KOPT-K1 (cell line): ENCODE results near the gene KSR1.
"Not testable (repeated sequence)": the region's sequence is repeated elsewhere in the genome, so short reads cannot be mapped to it uniquely, and the experiment has no call there.

Experiments used
- H3K27ac ChIP-seq: fragments of 200-600 bp; sonication (generic); 2 replicates; pipeline ENCODE4 v1.5.1; 2016; ENCODE audit warnings: antibody characterized with exemption, mild to moderate bottlenecking, low read depth, low read length; ENCODE audit not compliant: poor library complexity, severe bottlenecking
- H3K36me3 ChIP-seq: fragments of 200-600 bp; sonication (generic); 2 replicates; pipeline ENCODE4 v1.5.1; 2017; ENCODE audit warnings: antibody characterized with exemption, mild to moderate bottlenecking, low read length, moderate library complexity; ENCODE audit not compliant: insufficient read depth
- H3K9me3 ChIP-seq: fragments of 200-600 bp; sonication (generic); 2 replicates; pipeline ENCODE4 v1.5.1; 2017; ENCODE audit warnings: antibody characterized with exemption, low read length, mild to moderate bottlenecking; ENCODE audit not compliant: insufficient read depth, poor library complexity, severe bottlenecking

The KSR1 gene

DNA sequence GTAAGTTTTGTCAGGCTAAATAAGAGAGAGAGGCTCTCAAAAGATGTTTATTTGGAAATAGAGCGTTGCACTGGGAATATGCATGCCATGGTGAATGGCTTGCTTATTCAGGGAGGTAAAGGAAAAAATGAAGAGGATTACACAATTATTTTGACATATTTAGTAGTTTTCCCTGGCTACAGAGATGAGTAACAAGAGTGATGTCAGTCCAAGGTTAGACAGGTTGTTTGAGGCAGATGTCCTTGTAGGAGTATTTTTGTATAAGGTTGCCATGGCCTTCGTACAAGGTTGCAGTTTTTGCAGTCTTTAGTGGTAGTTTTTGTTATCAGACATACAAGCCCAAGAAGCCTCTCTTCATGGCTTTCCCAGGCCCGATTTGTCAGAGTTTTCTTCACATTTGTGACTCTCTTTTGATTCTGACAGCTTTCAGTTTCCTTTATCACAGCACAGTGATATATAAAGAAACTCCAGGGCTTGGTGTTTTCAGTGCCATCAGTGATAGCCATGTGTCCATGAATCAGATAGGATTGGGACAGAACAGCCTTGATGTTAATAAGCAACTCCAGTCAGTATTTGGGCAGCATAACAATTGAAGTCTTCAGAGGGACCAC, 156.0 kb downstream of the KSR1 start:
- Histone ChIP-seq H3K27ac (no peak overlapping the region), H3K36me3 (no peaks in the 10 kb centered on the region), H3K9me3 (no peaks in the 10 kb centered on the region)

DNA sequence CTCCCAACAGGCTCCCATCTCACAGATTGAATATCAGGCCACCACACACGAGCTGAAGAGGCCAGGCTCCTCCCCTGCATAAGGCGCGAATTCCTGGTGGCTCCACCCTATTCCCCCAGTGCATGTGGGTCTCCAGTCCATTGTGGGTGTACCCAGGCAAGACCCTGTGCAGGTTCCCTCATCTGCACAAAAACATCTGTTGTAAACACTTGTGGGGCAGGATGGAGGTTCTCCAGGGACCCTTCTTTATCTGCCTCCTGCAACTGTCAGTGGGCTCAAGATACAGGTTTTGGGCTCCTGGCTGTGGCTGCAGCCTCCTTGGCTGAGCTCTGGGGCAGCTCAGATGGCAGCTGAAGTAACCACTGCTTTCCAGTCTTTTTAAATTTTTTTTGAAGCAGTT, 157.2 kb downstream of the KSR1 start:
- Histone ChIP-seq H3K9me3 (no peaks in the 10 kb centered on the region), H3K36me3 (no peaks in the 10 kb centered on the region), H3K27ac (no peak overlapping the region)

DNA sequence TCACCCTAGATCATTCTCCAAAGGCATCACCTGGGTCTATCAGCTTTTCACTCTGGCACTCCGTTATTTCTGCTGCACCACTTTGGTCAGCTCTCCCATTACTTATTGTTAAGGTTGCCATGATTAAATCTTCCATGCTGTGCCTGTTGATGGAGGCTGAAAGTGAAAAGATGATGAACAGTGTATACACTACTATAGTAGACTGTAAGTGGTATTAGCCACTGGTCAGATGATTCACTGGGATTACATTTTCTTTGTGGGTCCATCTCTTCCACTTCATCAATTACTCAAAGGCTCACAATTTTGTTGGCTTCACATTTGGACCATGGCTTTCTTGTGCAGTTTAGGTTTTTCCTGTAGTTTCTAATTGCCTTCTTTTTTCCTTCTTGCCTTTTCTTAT, 158.9 kb downstream of the KSR1 start:
- Histone ChIP-seq H3K9me3 (no peaks in the 10 kb centered on the region), H3K36me3 (no peaks in the 10 kb centered on the region), H3K27ac (no peak overlapping the region)

DNA sequence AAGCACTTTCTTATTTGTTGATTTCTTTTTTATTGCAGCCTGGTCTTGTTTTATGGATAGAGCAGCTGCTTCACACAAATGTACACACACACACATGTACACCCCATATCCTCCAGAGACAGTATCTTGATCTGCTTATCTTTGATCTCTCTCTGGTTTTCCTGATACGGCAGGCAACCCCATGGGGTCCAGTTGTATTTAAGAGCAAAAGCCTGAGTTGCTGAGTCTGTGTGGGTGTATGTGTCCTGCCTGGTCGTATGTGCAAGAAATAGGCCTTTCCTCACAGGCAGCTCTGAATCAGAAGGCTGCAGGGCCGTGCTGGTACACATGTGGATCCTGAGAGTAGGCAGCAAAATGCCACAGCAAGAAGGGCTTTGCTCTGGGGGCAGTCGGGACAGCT, 160.2 kb downstream of the KSR1 start:
- Histone ChIP-seq H3K36me3 (no peaks in the 10 kb centered on the region), H3K27ac (no peak overlapping the region), H3K9me3 (no peaks in the 10 kb centered on the region)

DNA sequence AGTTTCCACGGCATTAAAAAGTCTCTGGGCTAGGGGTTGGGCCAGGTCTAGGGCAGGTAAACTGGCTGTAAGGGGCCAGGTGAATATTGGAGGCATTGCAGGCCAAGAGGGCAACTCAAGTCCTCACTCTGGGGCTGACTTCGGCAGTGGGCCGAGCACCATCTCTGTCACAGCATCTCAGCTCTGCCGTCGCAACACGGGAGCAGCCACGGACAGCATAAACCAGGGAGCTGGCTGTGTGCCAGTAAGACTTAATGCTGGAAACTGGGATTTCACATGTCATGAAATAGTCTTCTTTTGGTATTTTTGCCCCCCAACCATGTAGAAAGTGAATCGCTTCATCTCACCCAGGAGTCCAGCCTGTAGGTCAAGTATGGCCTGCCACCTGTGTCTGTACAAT, 162.2 kb downstream of the KSR1 start:
- Histone ChIP-seq H3K27ac (no peak overlapping the region), H3K9me3 (no peaks in the 10 kb centered on the region), H3K36me3 (no peaks in the 10 kb centered on the region)

DNA sequence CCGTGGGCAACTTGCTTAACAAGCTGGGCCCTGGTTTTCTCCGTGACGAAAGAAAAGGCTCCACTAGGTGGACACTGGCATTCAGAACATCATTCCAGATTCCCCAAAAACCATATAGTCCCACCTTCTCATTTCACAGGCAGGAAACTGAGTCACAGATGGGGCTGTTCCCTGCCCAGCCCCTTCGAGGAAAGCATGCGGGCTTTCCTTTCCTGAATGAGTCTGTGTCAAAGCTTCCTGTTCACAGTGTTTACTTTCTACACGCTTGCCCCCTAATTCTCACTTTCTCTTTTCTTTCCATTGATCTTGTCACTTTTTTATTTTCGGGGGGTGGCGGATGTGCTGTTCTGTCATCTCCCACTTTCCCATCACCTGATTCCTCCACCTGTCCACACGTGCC, 164.5 kb downstream of the KSR1 start:
- no peaks in the 10 kb centered on the region for H3K9me3 ChIP-seq
- no peaks in the 10 kb centered on the region for H3K36me3 ChIP-seq
- no peak overlapping the region for H3K27ac ChIP-seq

DNA sequence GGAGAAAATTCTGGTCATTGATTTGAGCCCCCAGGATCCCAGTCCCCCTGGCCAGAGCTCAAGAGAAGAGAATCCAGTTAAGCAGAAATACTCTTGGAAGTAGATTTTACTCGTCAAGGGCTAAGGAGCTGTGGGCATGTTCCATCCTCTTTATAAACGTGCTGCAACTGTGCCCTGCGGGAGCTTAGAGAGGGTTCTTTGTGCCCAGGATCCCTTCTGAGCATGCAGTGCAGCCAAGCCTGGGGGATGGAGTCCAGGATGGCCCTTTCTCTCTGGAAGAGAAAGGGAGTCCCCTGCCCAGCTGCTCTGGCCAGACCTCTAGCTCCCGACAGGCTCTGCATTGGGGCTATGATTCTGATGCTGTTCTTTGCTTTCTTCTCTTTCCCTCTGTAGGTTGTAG, 165.3 kb downstream of the KSR1 start:
- no peaks in the 10 kb centered on the region for H3K9me3 ChIP-seq
- no peaks in the 10 kb centered on the region for H3K36me3 ChIP-seq
- H3K27ac ChIP-seq: no peak overlapping the region

DNA sequence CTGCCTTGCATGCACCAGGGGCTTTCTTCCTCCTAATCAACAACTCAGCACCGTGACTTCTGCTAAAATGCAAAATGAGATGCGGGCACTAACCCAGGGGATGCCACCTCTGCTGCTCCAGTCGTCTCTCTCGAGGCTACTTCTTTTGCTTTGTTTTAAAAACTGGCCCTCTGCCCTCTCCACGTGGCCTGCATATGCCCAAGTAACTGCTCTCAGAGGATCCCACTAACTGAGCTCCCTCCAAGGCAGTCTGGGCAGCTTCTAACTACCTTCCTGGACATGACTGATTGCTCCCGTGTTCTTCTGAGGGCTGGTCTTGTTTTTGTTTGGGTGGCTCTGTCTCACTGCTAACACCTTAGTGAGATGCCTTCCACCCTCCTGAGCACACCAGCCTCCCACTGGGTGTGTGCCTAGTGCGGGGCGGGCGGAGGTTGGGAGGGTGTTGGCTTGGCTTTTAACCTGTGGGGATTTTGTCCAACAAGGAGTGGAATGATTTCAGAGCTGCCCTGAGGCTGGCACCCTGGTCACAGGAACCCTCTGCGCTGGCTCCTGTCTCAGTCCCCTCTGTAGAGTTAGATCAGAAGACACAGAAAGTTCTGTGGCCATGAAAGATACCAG, 165.8 kb downstream of the KSR1 start:
- Histone ChIP-seq H3K27ac (no peak overlapping the region), H3K36me3 (no peaks in the 10 kb centered on the region), H3K9me3 (no peaks in the 10 kb centered on the region)

DNA sequence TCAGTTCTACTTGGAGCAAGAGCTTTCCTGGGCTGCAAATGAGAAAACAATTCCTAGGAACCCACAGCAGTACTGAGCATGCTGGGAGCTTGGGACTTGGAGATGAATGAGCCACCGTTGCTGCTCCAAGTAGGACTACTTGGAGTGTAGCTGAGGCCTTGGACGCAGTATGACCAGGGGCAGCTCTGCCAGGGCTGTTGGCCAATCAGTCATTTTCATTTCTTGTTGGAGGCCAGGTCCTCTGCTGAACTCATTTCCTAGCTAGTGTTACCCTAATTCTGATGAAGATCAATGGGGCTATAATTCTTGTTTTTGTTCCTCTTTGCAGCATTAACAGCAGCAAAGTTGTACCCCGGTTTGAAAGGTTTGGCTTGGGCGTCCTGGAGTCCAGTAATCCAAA, 166.7 kb downstream of the KSR1 start:
- Histone ChIP-seq H3K27ac (no peak overlapping the region), H3K36me3 (no peaks in the 10 kb centered on the region)

DNA sequence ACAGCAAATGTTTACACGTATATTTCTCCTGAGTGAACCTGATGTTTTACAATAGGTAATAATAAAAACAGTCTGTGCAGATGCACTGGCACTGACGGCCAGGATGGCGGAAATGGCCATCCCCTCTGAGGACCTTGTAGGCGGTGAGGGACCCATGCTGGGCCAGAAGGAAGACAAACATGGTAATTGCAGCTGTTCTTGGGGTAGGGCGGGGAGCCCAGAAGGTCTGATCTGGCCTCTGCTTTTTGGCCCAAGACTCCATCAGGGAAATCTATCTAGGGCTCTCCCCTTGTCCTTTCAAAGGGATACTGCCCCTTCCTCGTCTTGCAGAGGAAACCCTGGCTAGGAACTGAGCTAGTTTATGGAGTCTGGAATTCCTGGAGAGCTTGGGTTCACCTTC, 167.4 kb downstream of the KSR1 start:
- Histone ChIP-seq H3K27ac (no peak overlapping the region), H3K36me3 (no peaks in the 10 kb centered on the region), H3K9me3 (no peaks in the 10 kb centered on the region)

More for the DNA sequence above, 166.7 kb downstream of the KSR1 start:
- H3K9me3 ChIP-seq: no peaks in the 10 kb centered on the region

DNA sequence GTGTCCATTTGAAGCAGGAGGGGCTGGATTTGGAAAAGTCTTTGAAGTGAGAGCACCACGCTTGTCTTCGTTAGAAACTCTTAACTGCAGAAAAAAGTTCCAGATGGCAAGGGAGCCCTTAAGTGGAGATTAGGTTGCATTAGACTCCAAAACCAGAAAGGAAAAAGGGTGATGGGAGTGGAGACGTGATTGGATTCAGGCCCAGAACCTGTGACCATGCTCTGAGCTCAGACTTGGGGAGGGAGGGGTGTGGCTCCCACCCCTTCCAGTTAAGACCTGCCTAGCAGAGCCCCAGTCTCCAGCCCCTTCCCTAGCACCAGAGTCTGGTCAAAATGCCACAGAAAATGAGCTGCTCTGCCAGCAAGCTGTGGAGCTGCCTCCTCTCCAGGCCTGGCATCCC, 168.3 kb downstream of the KSR1 start:
- no peak overlapping the region for H3K27ac ChIP-seq
- H3K9me3 ChIP-seq: no peaks in the 10 kb centered on the region
- no peaks in the 10 kb centered on the region for H3K36me3 ChIP-seq

DNA sequence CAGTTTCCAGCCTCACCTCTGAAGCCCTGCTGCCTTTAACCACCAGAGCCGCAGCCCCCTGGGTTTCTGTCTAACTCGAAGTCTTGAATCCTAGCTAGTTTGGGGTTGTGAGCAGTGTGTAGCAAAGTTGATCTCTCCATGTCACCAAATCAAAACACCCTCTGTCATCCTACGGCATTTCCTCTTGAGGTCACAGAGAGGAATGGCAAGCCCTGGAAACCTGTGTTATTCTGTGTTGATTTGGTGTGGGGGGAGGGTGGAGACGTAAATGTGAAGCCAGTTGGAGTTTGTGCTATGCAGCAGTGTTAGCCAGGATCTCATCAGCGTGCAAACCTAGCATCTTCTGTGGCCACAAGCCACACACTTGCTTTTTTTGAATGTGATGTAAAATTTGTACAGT, 169.6 kb downstream of the KSR1 start:
- no peak overlapping the region for H3K27ac ChIP-seq
- no peaks in the 10 kb centered on the region for H3K9me3 ChIP-seq
- H3K36me3 ChIP-seq: no peaks in the 10 kb centered on the region

DNA sequence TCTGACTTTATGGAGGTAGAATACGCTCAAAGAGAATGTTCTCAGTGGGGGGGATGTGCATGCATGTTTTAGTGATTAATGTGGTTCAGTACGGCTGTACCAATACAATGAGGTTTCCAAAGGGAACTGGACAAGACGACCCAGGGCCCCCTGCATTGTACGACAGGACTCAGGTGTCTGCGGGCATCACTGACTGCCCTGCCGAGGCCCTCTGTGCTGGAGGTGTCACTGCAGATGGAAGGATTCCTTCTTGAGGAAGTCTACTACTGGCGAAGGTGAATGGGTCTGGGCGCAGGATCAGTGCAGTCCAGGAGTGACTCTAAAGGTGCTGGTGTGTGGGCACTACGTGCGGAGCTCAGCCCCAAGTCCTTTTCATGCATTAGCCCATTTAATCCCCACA, 171.3 kb downstream of the KSR1 start:
- H3K9me3 ChIP-seq: no peaks in the 10 kb centered on the region
- H3K36me3 ChIP-seq: no peaks in the 10 kb centered on the region
- no peak overlapping the region for H3K27ac ChIP-seq

DNA sequence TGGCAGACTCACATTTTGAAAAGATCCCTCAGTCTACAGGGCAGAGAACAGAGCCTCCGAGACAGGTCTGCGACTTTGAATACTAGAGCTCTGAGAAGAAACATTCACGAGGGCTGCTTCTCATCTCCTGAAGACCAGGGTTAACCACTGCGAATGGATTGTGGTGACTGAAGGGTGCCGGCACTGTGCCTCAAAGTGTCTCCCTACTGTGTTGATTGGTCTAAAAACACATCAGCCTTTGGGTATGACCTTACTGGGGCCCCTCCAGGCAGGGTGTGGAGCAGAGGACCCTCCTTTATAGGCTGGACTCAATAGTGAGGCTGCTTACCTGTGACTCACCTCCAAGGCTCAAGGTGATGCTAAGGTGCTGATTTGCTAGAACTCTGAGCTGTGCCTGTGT, 172.1 kb downstream of the KSR1 start:
- H3K36me3 ChIP-seq: no peaks in the 10 kb centered on the region
- no peak overlapping the region for H3K27ac ChIP-seq
- no peaks in the 10 kb centered on the region for H3K9me3 ChIP-seq

DNA sequence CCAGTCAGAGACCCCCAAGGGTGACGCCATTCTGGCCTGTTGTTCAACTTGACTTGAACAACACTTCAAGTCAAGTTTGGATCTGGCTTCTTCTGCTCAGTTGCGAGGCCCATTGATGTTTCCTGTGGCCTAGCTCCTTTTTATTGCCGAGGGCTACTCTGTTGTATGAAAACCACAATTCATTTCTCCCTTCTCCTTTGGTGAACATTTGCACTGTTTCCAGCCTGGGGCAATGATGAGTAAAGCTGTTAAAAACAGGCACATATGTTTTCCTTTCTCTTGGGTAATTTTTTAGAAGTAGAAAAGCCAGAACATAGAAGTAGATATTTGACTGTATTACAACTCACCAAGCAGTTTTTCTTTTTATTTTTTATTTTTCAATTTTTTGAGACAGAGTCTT, 173.0 kb downstream of the KSR1 start:
- H3K36me3 ChIP-seq, H3K27ac ChIP-seq, H3K9me3 ChIP-seq: not testable (repeated sequence)

DNA sequence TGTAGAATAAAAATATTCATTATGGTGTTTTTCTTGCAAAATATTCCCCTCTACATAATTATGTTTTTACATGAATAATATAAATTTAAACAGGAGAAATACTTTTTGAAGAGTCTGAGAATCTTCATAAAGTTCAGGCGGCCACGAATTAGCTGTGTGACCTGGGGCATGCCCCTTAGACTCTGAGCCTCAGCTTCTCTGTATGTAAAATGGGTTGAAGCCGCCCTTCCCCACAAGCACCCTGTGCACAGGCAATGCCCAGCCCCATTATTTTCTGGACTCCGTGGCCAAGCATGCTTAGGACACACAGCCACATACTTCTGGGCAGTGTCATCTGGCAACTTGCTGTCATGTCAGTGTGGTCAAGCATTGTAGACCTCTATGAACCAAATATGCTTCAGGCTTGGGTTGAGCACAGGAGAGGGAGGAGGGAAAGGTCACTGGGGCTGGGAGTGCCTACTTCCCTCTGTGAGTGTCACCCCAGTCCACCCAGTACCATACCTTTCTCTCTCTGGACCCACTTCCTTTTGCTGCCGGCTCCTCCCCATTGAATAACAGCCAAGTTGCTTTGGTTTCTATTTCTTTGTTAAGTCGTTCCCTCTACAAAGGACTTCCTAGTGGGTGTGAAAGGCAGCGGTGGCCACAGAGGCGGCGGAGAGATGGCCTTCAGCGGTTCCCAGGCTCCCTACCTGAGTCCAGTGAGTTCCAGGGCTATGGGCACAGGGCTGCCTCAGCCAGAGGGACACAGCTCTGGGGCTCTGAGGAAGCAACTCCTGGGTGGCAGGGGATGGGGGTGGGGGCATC, 174.6 kb downstream of the KSR1 start, which contains the start of gene LGALS9:
LGALS9 (plus strand) TSS at position 582 of the 804 bp plus-strand sequence; CDS start at position 660, 78 bp downstream.
- peak within 1 kb of the TSS; percentile 68 for H3K27ac ChIP-seq
- no peaks in the 10 kb centered on the region for H3K9me3 ChIP-seq
- H3K36me3 ChIP-seq: no peaks in the 10 kb centered on the region
